Omental fat pad (tissue), 4 donors: Measurements from ENCODE around the gene SLC26A5. TPM values are rescaled to one million over a fixed set of nuclear protein-coding genes. Genes with fewer than 3 reads are reported as not detected.
A peak's percentile ranks its signal among the peaks of the same experiment; 100 is the strongest.

Source experiments
- ATAC-seq: fragments of 150-250 bp; one replicate; pipeline ENCODE4 v1.9.1; 2016; ENCODE audit warnings: mild to moderate bottlenecking, moderate library complexity; ENCODE audit not compliant: low FRiP score
- DNase-seq: peaks from one replicate; pipeline ENCODE4 v3.0.0-alpha.2; 2019; ENCODE audit warnings: low spot score
- total RNA-seq, 4 donors: library from RNA; depleted of rRNA; stranded (reverse); fragments of >200 nt; gene quantifications; one replicate each; pipeline ENCODE4 v1.1.0, GENCODE V29; 2016
- TF ChIP-seq, protein P1 (sequence below), 3 donors: fragments of 450-650 bp; IDR thresholded peaks; one replicate each; pipeline ENCODE4 v1.5.1; 2016 to 2017; ENCODE audit warnings: antibody characterized with exemption in 3 of 3, mild to moderate bottlenecking in 3 of 3, moderate library complexity in 2 of 3

The SLC26A5 gene
- total RNA-seq, 4 donors from 2014 or later = 0.19 to 0.47 TPM; not detected in 2

DNA sequence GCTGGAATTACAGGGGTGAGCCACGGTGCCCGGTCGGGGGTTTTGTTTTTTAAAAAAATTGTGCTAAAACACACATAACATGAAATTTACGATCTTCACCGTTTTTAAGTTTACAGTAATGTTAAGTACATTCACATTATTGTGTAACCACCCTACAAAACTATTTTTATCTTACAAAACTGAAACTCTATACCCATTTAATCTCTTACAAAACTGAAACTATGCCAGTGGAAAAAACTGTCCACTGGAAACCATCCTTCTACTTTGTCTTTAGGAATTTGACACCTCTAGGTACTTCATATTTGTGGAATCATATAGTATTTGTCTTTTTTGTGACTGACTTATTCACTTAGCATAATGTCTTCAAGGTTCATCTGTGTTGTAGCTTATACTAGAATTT lies 99.6 kb downstream of the SLC26A5 start:
- no peak for DNase-seq
- ATAC-seq = no peak
- TF ChIP-seq, protein P1, sequence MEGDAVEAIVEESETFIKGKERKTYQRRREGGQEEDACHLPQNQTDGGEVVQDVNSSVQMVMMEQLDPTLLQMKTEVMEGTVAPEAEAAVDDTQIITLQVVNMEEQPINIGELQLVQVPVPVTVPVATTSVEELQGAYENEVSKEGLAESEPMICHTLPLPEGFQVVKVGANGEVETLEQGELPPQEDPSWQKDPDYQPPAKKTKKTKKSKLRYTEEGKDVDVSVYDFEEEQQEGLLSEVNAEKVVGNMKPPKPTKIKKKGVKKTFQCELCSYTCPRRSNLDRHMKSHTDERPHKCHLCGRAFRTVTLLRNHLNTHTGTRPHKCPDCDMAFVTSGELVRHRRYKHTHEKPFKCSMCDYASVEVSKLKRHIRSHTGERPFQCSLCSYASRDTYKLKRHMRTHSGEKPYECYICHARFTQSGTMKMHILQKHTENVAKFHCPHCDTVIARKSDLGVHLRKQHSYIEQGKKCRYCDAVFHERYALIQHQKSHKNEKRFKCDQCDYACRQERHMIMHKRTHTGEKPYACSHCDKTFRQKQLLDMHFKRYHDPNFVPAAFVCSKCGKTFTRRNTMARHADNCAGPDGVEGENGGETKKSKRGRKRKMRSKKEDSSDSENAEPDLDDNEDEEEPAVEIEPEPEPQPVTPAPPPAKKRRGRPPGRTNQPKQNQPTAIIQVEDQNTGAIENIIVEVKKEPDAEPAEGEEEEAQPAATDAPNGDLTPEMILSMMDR (IDR thresholded peaks at IDR 0.05) = no peak

GRCh38 chr7:103344453-103345149 lies 101.4 kb downstream of the SLC26A5 start, which contains the start of gene DNAJC2:
Gene DNAJC2, minus strand, starts transcription at chr7:103344767. Its CDS starts 145 bp downstream, at chr7:103344622.
- peak; percentile 92 for ATAC-seq
- TF ChIP-seq, protein P1 (IDR thresholded peaks at IDR 0.05) = no peak
- DNase-seq = peak; percentile 48

DNA sequence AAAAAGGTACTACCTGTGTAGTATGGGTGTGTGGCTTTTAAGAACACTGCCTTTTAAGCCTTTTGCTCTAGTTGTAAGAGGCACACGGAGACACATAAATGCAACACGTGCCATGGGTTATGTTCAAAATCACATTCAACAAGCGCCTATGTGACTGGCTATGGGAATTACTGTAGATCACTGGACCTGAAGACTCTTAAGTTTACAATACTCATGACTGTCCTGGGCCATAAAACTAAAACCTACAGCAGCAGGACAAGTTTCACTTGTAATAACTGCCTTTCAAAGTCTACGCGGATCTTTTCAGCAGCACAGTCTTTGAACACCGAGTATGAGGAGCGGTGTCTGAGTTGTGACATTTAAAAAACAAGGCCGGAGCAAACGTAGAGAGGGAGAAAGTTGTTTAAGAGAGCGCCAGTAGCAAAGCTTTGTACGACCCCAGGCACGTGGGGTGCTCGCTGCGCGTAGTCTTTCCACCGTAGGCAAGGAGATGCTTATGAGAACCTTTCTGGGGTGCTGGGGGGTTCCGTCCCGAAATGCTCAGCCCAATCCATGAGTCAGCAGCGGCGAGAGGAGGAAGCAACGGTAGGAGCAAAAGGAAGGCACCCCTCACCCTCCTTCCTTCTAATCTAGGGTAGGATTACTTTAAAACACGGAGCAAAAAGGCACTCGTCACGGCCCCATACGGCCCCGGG lies 102.1 kb downstream of the SLC26A5 start:
- ATAC-seq = peak; percentile 69
- DNase-seq = peak; percentile 26
- TF ChIP-seq, protein P1 (IDR thresholded peaks at IDR 0.05) = no peak

DNA sequence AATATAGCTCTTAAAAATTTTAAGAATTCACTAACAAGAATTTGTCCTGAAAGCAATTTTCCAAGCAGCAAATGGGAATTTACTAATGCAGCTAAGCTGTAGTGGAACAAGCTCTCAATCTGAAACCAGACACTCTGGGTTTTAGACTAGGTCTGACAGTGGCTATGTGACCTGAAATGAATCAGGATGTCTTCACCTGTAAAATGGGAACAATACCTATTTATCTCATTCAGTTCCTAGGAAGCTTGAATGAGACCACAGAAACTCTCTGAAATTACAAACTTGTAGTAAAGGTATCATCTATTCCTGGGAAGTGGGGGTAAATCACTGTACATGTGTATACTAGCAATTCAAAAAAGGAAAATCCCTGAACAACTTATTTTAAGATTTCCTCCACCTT lies 102.7 kb downstream of the SLC26A5 start:
- ATAC-seq (no peak), DNase-seq (no peak)
- TF ChIP-seq, protein P1 (IDR thresholded peaks at IDR 0.05) = no peak

DNA sequence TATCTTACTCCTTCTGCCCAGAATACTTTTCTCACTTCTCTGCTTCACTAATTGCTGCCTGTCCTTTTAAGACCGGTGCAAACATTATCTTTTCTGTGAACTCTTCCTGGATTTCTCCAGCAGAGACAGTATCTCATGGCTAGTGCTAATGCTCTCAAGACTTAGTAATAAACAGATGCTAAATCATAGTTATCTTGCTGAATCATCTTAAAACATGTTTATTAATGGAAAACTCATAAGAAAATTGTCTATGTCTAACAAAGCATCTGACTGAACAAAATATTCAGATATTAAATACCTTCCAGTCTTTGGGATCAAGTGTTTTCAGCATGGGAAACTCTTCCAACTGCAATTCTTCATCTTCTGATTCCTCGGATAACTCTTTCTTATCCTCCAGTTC lies 104.5 kb downstream of the SLC26A5 start:
- TF ChIP-seq, protein P1 (IDR thresholded peaks at IDR 0.05) = no peak
- ATAC-seq (no peak), DNase-seq (no peak)

- no peak for DNase-seq
- TF ChIP-seq, protein P1 (IDR thresholded peaks at IDR 0.05) = no peak
- no peak for ATAC-seq
These were observed 107.1 kb downstream of the SLC26A5 start for GRCh38 chr7:103338864-103339263.
